Esophagus muscularis mucosa (tissue), 4 donors: ENCODE results near the gene C11orf68. TPM values are rescaled to one million over a fixed set of nuclear protein-coding genes. Genes with fewer than 3 reads are reported as not detected.

Experiments
- DNase-seq: peaks from one replicate; pipeline ENCODE4 v3.0.0-alpha.2; 2017; ENCODE audit errors: extremely low spot score
- H3K27ac ChIP-seq, 4 donors: fragments of 200-600 bp; sonication (generic); replicated peaks in 1 of 4; 1 replicate in 3 of 4; 2 replicates in 1 of 4; pipeline ENCODE4 v1.5.1; 2016 to 2019; ENCODE audit warnings: mild to moderate bottlenecking in 1 of 4
- H3K27me3 ChIP-seq, 4 donors: fragments of 200-600 bp; sonication (generic); one replicate each; pipeline versions ENCODE4 v1.5.1 to v1.6.0; 2016 to 2019
- H3K36me3 ChIP-seq, 4 donors: fragments of 200-600 bp; sonication (generic); one replicate each; pipeline ENCODE4 v1.5.1; 2016 to 2019
- H3K4me1 ChIP-seq, 4 donors: fragments of 200-600 bp; sonication (generic); one replicate each; pipeline ENCODE4 v1.5.1; 2016 to 2019
- H3K4me3 ChIP-seq, 4 donors: fragments of 200-600 bp; sonication (generic); 1 replicate in 2 of 4; 2 replicates in 2 of 4; pipeline ENCODE4 v1.5.1; 2016 to 2019; ENCODE audit warnings: mild to moderate bottlenecking in 4 of 4, moderate library complexity in 1 of 4
- H3K9me3 ChIP-seq, 4 donors: fragments of 200-600 bp; sonication (generic); 1 replicate in 3 of 4; 2 replicates in 1 of 4; pipeline ENCODE4 v1.5.1; 2016 to 2019
- CTCF ChIP-seq, 3 experiments: fragments of 200-600 bp in 2 of 3; fragments of 450-650 bp in 1 of 3; sonication (generic) in 2 of 3; IDR thresholded peaks; one replicate each; pipeline ENCODE4 v1.5.1; 2017 to 2019; ENCODE audit warnings: antibody characterized with exemption in 3 of 3, mild to moderate bottlenecking in 2 of 3, moderate library complexity in 1 of 3
- EP300 ChIP-seq: sonication (generic); formaldehyde crosslinking; IDR thresholded peaks from one replicate; pipeline ENCODE4 v1.6.1; 2017; ENCODE audit warnings: antibody characterized with exemption
- POLR2A ChIP-seq: fragments of 450-650 bp; IDR thresholded peaks from one replicate; pipeline ENCODE4 v1.6.1; 2017; ENCODE audit warnings: antibody characterized with exemption, moderate library complexity, mild to moderate bottlenecking, low read depth
- POLR2AphosphoS5 ChIP-seq, 2 donors: sonication (generic); formaldehyde crosslinking; IDR thresholded peaks; one replicate each; pipeline ENCODE4 v1.6.1; 2017; ENCODE audit warnings: antibody characterized with exemption in 2 of 2
- WGBS: methylation state at CpG from one replicate; pipeline ENCODE4 v1.1.5; 2018; 5-methylcytosine and 5-hydroxymethylcytosine counted together
- intact Hi-C: fragments of 100-400 bp; cut with DNase I; formaldehyde crosslinking; loops from one replicate; pipeline ENCODE4 v1.15.1; 2023
- total RNA-seq, 4 donors: library from RNA; depleted of rRNA; stranded (reverse); fragments of >200 nt; gene quantifications; one replicate each; pipeline versions ENCODE4 v1.1.0 to v1.2.1, GENCODE V29; 2016

C11orf68 gene
- total RNA-seq, 4 donors from 2014 or later, result 18.2 to 56.0 (median 28.0) TPM

GRCh38 chr11:65891219-65892136 is 27.4 kb downstream of the C11orf68 start:
- intact Hi-C loops, result no loop called here
- no peaks in the 10 kb centered on the region for H3K27me3 ChIP-seq
- peak overlapping the region; percentile 71 to 84 (median 82) for H3K4me3 ChIP-seq
- WGBS, result 9% methylated on average over 33 of the region's 57 CpGs
- H3K36me3 ChIP-seq, result peaks cover 0 to 6% (median 2%) of the 10 kb centered on the region in 4 donors
- peaks cover 52 to 72% (median 67%) of the 10 kb centered on the region in 4 donors for H3K4me1 ChIP-seq
- DNase-seq, result no peak
- peak overlapping the region; percentile 96 to 100 (median 98) for H3K27ac ChIP-seq
- TF ChIP-seq CTCF (IDR thresholded peaks at IDR 0.05) (peak; percentile 20 to 38 (median 35)), POLR2AphosphoS5 (IDR thresholded peaks at IDR 0.05) (peak; percentile 71 to 75), EP300 (no peak)
- H3K9me3 ChIP-seq, result no peaks in the 10 kb centered on the region

- WGBS, result 0% methylated on average over 8 of the region's 94 CpGs
- Histone ChIP-seq H3K27ac (peak within 1 kb of the TSS; percentile 96 to 100 (median 98)), H3K4me3 (peak within 1 kb of the TSS; percentile 71 to 84 (median 82)), H3K36me3 (peaks cover 0 to 15% (median 8%) of the 10 kb centered on the region in 4 donors), H3K27me3 (no peaks in the 10 kb centered on the region), H3K4me1 (peaks cover 52 to 76% (median 69%) of the 10 kb centered on the region in 4 donors), H3K9me3 (no peaks in the 10 kb centered on the region)
- intact Hi-C loops, result no loop called here
- DNase-seq, result peak; percentile 100
- TF ChIP-seq POLR2AphosphoS5 (IDR thresholded peaks at IDR 0.05), result peak; percentile 94 to 99
- TF ChIP-seq POLR2A, result peak; percentile 87
- TF ChIP-seq CTCF (IDR thresholded peaks at IDR 0.05), result peak in 2 of 3 experiments; percentile 9 to 22
- no peak for TF ChIP-seq EP300
Measured at GRCh38 chr11:65890324-65891218, 28.3 kb downstream of the C11orf68 start, which contains the start of gene CCDC85B. CCDC85B (plus strand) TSS chr11:65890673; CDS start chr11:65890784, 111 bp downstream.

- Histone ChIP-seq H3K9me3 (no peaks in the 10 kb centered on the region), H3K27ac (peak within 1 kb of the TSS; percentile 96 to 100 (median 98)), H3K27me3 (no peaks in the 10 kb centered on the region), H3K36me3 (peaks cover 0 to 35% (median 29%) of the 10 kb centered on the region in 4 donors), H3K4me1 (peaks cover 43 to 83% (median 70%) of the 10 kb centered on the region in 4 donors), H3K4me3 (peak within 1 kb of the TSS; percentile 71 to 84 (median 78))
- DNase-seq, result peak; percentile 99
- WGBS, result under 1% methylated on average over 24 of the region's 57 CpGs
- intact Hi-C loops, result loop anchor here (1.0 to 5.0 kb wide), 3 partner anchors 30 to 114 kb away; partner anchors contain the start of genes BANF1, EIF1AD and SART1
- peak; percentile 90 to 99 for TF ChIP-seq POLR2AphosphoS5 (IDR thresholded peaks at IDR 0.05)
- no peak for TF ChIP-seq EP300
- peak; percentile 62 to 87 (median 86) for TF ChIP-seq CTCF (IDR thresholded peaks at IDR 0.05)
- peak; percentile 85 for TF ChIP-seq POLR2A
Measured at GRCh38 chr11:65888163-65888814, 30.6 kb downstream of the C11orf68 start, which contains the start of gene FIBP. FIBP (minus strand) TSS chr11:65888471; CDS start chr11:65888418, 53 bp downstream.

GRCh38 chr11:65887723-65888162 is 31.1 kb downstream of the C11orf68 start:
- intact Hi-C loops, result loop anchor here (1.0 to 5.0 kb wide), 3 partner anchors 31 to 115 kb away; partner anchors contain the start of genes BANF1, EIF1AD and SART1
- 0% methylated on average over 3 of the region's 23 CpGs for WGBS
- no peak for DNase-seq
- H3K4me3 ChIP-seq, result peak overlapping the region; percentile 71 to 84 (median 78)
- no peaks in the 10 kb centered on the region for H3K9me3 ChIP-seq
- no peak for TF ChIP-seq CTCF (IDR thresholded peaks at IDR 0.05)
- no peak for TF ChIP-seq POLR2AphosphoS5 (IDR thresholded peaks at IDR 0.05)
- no peak for TF ChIP-seq EP300
- TF ChIP-seq POLR2A, result no peak
- H3K27ac ChIP-seq, result peak overlapping the region; percentile 96 to 100 (median 98)
- peaks cover 5 to 40% (median 34%) of the 10 kb centered on the region in 4 donors for H3K36me3 ChIP-seq
- H3K4me1 ChIP-seq, result peaks cover 37 to 78% (median 65%) of the 10 kb centered on the region in 4 donors
- H3K27me3 ChIP-seq, result no peaks in the 10 kb centered on the region
